Activated naive CD4-positive, alpha-beta T cell treated with anti-CD3 and anti-CD28 coated beads, Interleukin-2, amount 50 U/mL, for 72 hours (primary cell): ENCODE measurements around the gene IGSF21. TPM values are rescaled to one million over a fixed set of nuclear protein-coding genes. Genes with fewer than 3 reads are reported as not detected.

Source experiments
- ATAC-seq, 2 donors: fragments of 150-1000 bp; cut with Tn5 transposase; 2 replicates each; pipeline ENCODE4 v1.10.0; 2021; ENCODE audit warnings: mild to moderate bottlenecking in 2 of 2, moderate library complexity in 2 of 2
- DNase-seq, 2 donors: peaks; one replicate each; pipeline ENCODE4 v3.0.0; 2021 to 2022; ENCODE audit warnings: low spot score in 2 of 2
- H3K27ac Mint-ChIP-seq, 2 donors: one replicate each; pipeline ENCODE4 v1.8.0; 2022; ENCODE audit warnings: mild to moderate bottlenecking in 2 of 2, mixed read lengths in 2 of 2
- H3K36me3 Mint-ChIP-seq, 2 donors: one replicate each; pipeline ENCODE4 v1.8.0; 2022; ENCODE audit warnings: mixed read lengths in 2 of 2
- H3K9me3 Mint-ChIP-seq, 2 donors: one replicate each; pipeline ENCODE4 v1.8.0; 2022; ENCODE audit warnings: mixed read lengths in 2 of 2
- total RNA-seq, 2 donors: library from RNA; stranded (reverse); gene quantifications; one replicate each; pipeline ENCODE4 v1.2.3, GENCODE V29; 2022

IGSF21 gene
- total RNA-seq, 2 donors from 2014 or later = not detected

DNA sequence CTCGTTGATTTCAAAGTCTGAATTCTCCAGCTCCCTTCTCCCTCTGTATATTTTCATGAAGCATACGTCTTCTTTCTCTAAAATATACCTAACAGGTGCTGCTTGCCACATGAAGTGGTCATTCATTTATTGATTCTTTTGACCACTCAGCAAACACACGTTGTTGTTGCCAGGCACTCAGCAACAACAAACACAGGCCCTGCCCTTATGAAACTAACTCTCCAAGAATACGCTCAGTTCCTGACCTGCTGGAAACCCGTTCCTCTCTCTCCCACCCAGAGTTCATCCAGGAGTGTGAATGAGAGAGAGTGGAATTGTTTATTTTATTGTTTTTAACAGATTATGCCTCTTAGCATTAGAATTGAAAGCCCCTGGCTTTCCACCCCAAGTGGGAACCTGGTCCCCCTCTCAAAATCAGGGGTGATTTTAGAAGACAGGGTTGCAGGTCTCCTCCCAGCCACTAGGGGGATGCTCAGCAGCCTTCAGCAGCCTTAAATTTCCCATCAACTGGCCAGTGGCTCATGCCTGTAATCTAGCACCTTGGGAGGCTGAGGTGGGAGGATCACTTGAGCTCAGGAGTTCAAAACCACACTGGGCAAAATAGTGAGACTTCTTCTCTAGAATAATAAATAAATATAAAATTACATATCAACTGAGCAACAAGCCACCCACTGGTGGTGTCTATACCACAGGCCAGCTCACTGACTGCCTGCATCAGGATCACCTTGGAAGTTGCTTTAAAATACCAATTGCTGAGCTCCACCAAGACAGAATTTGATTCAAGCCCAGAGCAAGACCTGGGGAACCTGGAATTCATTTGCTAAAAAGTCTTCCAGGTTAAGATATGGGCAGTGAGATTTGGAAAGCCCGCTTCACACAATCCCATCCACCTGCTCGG, 192.1 kb downstream of the IGSF21 start:
- ATAC-seq (no peak), DNase-seq (peak in 1 of 2 donors; percentile 21)

GRCh38 chr1:18300376-18300775, 192.8 kb downstream of the IGSF21 start:
- no peak overlapping the region for H3K27ac Mint-ChIP-seq
- H3K36me3 Mint-ChIP-seq = no peaks in the 10 kb centered on the region
- ATAC-seq = no peak
- no peaks in the 10 kb centered on the region for H3K9me3 Mint-ChIP-seq
- DNase-seq = no peak

More for the DNA sequence above, 192.1 kb downstream of the IGSF21 start:
- Mint-ChIP-seq H3K36me3 (no peaks in the 10 kb centered on the region), H3K27ac (no peak overlapping the region), H3K9me3 (no peaks in the 10 kb centered on the region)

DNA sequence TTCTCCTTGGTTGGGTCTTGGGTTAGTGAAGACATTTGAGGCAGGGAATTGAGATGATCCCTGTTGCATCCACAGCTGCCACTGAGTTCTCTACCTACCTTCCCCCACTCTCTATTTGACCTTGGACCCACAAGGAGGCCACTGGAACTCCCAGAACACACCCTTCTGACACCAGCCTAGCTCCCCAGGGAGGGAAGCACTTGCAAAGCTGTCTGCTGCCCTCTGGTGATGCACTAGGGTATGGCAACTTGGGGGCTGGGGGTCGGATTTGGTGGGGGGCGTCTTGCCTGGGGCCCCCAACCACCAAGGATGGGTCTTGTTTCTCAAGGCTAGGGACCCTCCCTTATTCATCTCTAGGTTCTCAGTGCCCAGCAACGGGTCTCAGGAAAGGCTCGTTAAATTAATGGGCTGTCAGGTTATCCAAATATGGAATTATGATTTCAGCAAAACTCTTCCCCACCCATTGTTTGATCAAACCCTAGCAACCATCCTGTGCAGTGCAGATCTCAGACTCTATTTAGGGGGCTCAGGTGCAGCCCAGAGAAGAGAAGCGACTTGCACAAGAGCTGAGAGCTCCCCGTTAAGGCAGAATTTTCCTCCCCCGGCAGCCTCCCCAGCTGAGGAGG, 195.3 kb downstream of the IGSF21 start:
- DNase-seq (peak in 1 of 2 donors; percentile 36), ATAC-seq (no peak)
- H3K36me3 Mint-ChIP-seq = no peaks in the 10 kb centered on the region
- H3K27ac Mint-ChIP-seq = no peak overlapping the region
- no peaks in the 10 kb centered on the region for H3K9me3 Mint-ChIP-seq

- no peak for ATAC-seq
- DNase-seq = no peak
- Mint-ChIP-seq H3K9me3 (no peaks in the 10 kb centered on the region), H3K27ac (no peak overlapping the region), H3K36me3 (no peaks in the 10 kb centered on the region)
Observed at GRCh38 chr1:18304151-18304869, 196.7 kb downstream of the IGSF21 start.

GRCh38 chr1:18305182-18305795, 197.7 kb downstream of the IGSF21 start:
- H3K27ac Mint-ChIP-seq = no peak overlapping the region
- ATAC-seq (no peak), DNase-seq (no peak)
- H3K36me3 Mint-ChIP-seq = no peaks in the 10 kb centered on the region
- no peaks in the 10 kb centered on the region for H3K9me3 Mint-ChIP-seq

DNA sequence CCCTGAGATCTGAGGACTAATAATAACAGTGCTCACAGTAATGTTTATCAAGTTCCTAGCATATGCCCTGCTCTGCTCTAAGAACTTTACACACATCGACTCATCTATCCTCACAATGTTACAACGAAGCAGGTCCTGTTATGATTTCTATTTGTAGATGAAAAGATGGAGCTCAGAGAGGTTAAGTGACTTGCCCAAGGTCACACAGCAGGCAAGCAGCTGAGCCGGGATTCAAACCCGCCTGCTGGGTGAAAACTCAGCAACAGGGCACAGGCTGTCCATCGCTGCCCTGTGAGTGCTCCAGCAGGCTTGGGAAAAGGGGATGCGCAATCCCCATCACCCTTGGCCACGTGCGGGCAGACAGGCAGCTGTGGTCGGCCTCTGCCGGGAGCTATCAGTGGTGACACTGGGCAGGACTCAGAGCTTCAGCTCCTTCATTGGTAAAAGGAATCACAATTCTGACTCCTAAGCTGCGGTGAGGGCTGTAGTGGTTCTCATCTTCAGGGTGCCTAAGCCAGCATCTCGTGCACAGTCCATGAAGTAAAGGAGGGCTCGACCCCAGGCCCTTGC, 199.8 kb downstream of the IGSF21 start:
- H3K36me3 Mint-ChIP-seq = no peaks in the 10 kb centered on the region
- ATAC-seq (no peak), DNase-seq (no peak)
- no peak overlapping the region for H3K27ac Mint-ChIP-seq
- peaks cover 0 to 3% of the 10 kb centered on the region in 2 donors for H3K9me3 Mint-ChIP-seq

DNA sequence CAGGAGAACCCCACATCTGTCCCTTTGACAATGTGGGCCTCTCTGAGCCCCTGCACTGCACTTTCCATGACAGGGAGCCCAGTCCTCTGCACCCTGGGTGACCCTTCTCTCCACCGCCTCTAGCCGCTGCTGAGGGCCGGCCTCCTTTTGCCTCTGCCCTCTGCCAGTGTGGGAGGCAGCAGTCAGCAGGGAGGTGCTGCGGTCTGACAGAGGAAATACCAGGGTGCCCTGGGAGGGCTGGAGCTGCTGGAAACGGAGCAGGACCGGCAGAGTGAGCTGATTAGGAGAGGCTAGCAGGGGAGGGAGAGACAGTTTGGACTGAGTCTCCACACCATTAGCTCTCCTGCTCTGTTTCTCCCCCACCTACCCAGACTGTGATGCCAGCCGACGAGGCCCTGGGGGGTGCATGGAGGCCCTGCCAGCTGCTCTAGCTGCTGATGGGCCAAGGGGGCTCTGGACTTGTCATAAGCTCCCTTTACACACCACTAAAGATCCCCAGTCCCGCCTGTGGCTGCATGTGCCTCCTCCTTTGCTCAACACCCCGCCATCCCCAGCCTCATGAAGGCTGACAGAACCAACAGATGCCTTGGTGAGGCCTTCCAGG, 202.1 kb downstream of the IGSF21 start:
- no peak for ATAC-seq
- no peak overlapping the region for H3K27ac Mint-ChIP-seq

GRCh38 chr1:18312961-18313360, 205.4 kb downstream of the IGSF21 start:
- Mint-ChIP-seq H3K27ac (no peak overlapping the region), H3K36me3 (no peaks in the 10 kb centered on the region), H3K9me3 (peaks cover 0 to 3% of the 10 kb centered on the region in 2 donors)
- ATAC-seq (no peak), DNase-seq (no peak)

More for the DNA sequence above, 202.1 kb downstream of the IGSF21 start:
- DNase-seq = no peak
- no peaks in the 10 kb centered on the region for H3K36me3 Mint-ChIP-seq
- H3K9me3 Mint-ChIP-seq = peaks cover 0 to 3% of the 10 kb centered on the region in 2 donors

- ATAC-seq (no peak), DNase-seq (no peak)
- Mint-ChIP-seq H3K36me3 (no peaks in the 10 kb centered on the region), H3K27ac (no peak overlapping the region), H3K9me3 (peaks cover 0 to 3% of the 10 kb centered on the region in 2 donors)
Observed at GRCh38 chr1:18313523-18313922, 205.9 kb downstream of the IGSF21 start.

GRCh38 chr1:18314399-18314798, 206.8 kb downstream of the IGSF21 start:
- H3K9me3 Mint-ChIP-seq = peaks cover 0 to 3% of the 10 kb centered on the region in 2 donors
- DNase-seq = no peak
- H3K36me3 Mint-ChIP-seq = no peaks in the 10 kb centered on the region
- ATAC-seq = no peak
- H3K27ac Mint-ChIP-seq = no peak overlapping the region

DNA sequence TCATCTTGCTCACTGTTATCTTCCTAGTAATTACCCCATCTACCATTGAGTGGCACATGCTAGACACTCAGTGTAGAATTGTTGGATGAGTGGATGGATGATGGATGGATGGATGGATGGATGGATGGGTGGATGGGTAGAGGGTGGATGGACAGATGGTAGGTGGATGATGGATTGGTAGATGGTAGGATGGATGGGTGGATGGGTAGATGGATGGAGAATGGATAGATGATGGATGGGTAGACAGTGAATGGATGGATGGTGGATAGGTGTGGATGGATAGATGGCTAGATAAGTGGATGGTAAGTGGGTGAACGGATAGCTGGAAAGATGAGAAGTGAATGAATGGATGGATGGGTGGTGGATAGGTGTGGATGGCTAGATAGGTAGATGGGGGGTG, 207.9 kb downstream of the IGSF21 start:
- Mint-ChIP-seq H3K9me3 (peaks cover 0 to 3% of the 10 kb centered on the region in 2 donors), H3K27ac (no peak overlapping the region), H3K36me3 (no peaks in the 10 kb centered on the region)
- no peak for ATAC-seq
- DNase-seq = no peak

DNA sequence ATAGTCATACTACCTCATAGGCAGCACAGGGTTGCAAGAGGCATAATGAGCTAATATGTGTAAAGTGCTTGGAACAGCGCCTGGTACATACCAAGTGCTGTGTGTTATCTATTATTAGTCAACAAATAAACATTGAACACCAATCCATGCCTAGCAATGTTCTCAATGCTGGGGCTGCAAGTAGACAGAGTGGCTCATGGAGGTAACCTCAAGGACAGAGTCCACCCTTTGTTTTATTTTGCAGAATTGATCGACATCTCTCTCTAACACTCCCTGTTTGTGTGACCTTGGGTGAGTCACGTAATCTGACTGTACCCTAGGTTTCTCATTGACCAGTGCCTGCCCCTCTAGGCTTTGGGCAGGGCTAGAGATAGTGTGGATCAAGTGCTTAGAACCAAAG, 209.2 kb downstream of the IGSF21 start:
- Mint-ChIP-seq H3K9me3 (peaks cover 0 to 3% of the 10 kb centered on the region in 2 donors), H3K27ac (no peak overlapping the region), H3K36me3 (no peaks in the 10 kb centered on the region)
- DNase-seq (no peak), ATAC-seq (no peak)

GRCh38 chr1:18319099-18319498, 211.5 kb downstream of the IGSF21 start:
- Mint-ChIP-seq H3K9me3 (no peaks in the 10 kb centered on the region), H3K36me3 (no peaks in the 10 kb centered on the region), H3K27ac (no peak overlapping the region)
- ATAC-seq = no peak
- no peak for DNase-seq

DNA sequence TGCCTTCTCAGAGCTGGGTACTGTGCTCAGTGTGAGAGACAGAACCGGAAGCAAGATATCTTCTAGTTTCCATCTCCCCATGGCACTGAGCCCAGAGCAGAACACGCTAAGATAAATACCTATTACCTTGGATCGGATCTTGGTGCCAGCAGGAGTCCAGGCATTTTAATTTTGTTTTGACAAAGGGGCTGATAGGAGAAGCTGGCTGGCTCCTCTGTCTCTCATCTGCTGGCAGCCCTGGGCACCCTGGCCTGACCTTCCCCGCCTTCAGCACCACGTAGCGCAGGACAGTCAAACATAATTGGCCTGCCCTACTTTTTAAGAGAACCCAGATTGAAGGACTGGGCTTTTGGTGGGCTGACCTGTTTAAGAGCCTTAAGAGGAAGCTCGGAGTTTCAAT, 212.5 kb downstream of the IGSF21 start:
- H3K36me3 Mint-ChIP-seq = no peaks in the 10 kb centered on the region
- ATAC-seq (no peak), DNase-seq (no peak)
- H3K9me3 Mint-ChIP-seq = no peaks in the 10 kb centered on the region
- no peak overlapping the region for H3K27ac Mint-ChIP-seq

GRCh38 chr1:18322368-18323032, 214.9 kb downstream of the IGSF21 start:
- DNase-seq (no peak), ATAC-seq (no peak)
- Mint-ChIP-seq H3K9me3 (no peaks in the 10 kb centered on the region), H3K36me3 (no peaks in the 10 kb centered on the region), H3K27ac (peak overlapping the region in 1 of 2 donors; percentile 55)

GRCh38 chr1:18323259-18323658, 215.7 kb downstream of the IGSF21 start:
- Mint-ChIP-seq H3K27ac (no peak overlapping the region), H3K9me3 (no peaks in the 10 kb centered on the region), H3K36me3 (no peaks in the 10 kb centered on the region)
- ATAC-seq (no peak), DNase-seq (no peak)
